ENCODE results near the gene TEDDM1.

DNA sequence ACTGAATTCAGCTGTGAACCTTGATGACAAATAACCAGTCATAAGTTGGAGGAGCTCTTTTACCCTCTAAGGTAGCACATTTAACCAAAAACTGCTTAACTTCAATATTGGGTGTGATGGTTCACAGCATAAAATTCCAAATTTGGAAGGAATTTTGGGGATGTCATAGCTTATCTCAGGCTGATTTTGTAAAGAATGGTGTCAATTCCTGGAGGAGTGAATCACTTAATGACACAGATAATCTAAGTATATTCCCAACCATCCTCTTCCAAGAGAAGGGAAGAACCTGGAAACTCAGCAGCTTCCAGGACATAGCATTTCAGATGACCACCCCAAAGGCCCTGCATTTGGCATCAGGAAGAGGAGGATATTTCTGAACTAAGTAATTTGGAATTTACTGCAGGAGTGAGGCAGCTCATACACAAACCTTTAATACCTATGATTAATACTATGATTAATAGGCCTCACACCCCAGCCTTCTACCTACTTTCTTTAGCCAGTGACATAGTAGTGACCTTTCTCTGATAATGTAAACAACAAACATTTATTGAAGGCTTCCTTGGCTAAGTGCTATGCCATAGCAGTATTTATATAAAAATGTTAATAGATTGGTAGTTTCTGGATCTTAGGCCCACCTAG, 23.4 kb downstream of the TEDDM1 start:
- TF ChIP-seq POLR2A (IDR thresholded peaks at IDR 0.05; ENCODE audit: low read length) (no peak), GATA1 (IDR thresholded peaks at IDR 0.05; ENCODE audit: low read depth, low read length) (no peak)

Measured in erythroblast (primary cell).